ENCODE measurements around the gene ARFGEF2.
"Not testable (repeated sequence)": the region's sequence is repeated elsewhere in the genome, so short reads cannot be mapped to it uniquely, and the experiment has no call there.

Gene ARFGEF2

GRCh38 chr20:48930035-48930434 lies 8.5 kb downstream of the ARFGEF2 start:
- no peak for DNase-seq

DNA sequence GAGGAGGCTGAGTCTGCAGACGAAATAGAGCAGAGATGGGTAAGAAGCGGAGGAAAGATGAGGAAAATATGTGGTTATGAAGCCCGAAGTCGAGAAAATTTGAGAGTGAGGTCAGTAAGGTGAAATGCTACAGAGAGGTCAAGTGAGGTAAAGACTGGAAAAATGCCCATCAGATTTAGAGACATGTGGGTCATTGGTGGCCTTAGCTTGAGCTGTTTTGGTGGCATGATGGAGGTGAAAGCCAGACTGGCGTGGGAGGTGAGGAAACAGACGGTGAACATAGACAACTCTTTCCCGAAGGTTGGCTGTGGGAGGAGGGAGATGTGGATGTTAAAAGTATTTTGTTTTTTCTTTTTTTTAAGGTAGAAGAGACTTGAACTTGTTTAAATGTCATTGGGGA lies 9.4 kb downstream of the ARFGEF2 start:
- no peak for DNase-seq

- no peak for DNase-seq
Measured at GRCh38 chr20:48931527-48932374, 10.2 kb downstream of the ARFGEF2 start.

DNA sequence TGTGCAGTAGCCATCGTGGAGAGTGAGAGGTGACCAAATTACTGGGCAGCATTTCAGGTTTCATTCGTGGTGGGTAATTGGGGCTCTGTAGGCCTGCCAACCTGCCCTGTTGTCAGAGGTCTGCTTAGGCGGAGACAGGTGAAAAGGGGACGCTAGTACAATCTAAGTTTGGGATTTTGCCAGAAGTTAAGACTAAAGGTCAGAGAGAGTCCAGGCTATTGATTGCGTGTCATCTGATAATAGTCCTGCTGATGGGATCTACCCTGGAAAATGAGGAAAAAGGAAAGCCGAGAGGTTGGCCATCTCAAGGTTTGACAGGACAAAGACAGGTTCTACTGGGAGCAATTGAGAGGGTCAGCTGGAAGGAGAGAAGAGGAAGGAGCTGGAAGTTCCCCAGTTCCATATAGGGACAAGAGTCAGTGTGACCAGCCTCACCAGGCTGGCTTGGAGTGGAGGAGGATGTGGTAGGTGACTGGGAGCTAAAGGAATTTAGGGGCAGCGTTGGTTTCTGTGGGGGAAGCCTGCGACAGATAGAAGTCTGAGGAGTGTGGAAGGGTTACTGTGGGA lies 10.9 kb downstream of the ARFGEF2 start:
- DNase-seq, result no peak

DNA sequence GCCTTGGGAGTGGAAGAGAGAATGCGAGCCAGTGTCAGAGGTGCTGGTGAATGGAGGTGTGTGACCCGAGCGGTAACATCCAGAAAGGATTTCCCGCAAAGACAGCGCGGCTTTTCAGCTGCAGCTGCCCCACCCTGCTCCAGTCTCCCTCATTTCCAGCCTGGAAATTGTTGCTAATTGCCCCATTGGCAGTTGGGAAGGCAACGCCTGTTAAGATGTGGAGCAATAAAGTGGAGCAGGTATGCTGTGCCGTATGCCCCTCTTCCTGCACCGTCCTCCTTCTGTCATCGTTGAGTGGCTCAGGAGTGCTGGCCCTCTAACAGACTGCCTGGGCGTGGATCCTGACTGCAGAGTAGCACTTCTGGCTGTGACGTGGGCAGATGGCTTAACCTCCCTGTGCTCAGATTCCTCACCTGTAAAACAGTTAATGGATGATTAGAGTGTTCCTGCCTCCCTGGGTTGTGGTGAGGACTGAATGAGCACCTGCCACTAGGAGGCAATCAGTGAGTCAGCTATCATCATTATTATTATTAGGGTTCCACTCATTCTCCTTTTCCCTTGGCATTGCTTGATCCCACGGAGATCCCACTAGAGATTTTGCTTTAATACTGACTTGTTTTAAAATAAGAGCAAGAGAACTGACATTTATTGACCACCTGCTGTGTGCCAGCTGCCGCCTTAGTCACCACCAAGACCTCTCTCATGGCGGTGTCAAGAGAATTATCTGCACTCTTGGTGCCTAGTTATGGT lies 11.7 kb downstream of the ARFGEF2 start:
- peak; percentile 66 for DNase-seq

GRCh38 chr20:48934273-48934877 lies 12.9 kb downstream of the ARFGEF2 start:
- not testable (repeated sequence) for DNase-seq

DNA sequence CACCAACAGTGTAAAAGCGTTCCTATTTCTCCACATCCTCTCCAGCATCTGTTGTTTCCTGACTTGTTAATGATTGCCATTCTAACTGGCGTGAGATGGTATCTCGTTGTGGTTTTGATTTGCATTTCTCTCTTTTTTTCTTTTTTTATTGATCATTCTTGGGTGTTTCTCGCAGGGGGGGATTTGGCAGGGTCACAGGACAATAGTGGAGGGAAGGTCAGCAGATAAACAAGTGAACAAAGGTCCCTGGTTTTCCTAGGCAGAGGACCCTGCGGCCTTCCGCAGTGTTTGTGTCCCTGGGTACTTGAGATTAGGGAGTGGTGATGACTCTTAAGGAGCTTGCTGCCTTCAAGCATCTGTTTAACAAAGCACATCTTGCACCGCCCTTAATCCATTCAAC lies 13.5 kb downstream of the ARFGEF2 start:
- not testable (repeated sequence) for DNase-seq

DNA sequence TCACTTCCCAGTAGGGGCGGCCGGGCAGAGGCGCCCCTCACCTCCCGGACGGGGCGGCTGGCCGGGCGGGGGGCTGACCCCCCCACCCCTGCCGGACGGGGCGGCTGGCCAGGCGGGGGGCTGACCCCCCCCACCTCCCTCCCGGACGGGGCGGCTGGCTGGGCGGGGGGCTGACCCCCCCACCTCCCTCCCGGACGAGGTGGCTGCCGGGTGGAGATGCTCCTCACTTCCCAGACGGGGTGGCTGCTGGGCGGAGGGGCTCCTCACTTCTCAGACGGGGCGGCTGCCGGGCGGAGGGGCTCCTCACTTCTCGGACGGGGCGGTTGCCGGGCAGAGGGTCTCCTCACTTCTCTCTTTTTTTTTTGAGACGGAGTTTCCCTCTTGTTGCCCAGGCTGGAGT lies 14.7 kb downstream of the ARFGEF2 start:
- DNase-seq, result not testable (repeated sequence)

DNA sequence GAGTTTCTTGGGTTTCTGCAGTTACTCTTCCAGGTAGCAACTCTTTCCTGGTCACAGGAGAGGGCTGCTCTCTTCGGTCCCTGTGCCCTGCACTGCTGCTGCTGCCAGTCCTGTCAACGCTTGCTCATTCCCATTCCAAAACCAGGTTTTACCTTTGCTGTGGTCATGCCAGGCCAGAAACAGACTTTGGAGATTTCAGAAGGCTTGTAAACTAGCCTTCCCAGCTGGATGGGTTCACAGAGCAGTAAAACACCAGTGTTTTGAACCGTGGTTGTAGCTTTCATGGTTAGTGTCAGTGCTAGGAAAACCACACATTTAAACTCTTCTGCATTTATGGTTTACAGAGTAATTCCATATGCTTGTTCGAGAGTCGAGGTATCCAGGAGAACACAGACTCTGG lies 16.2 kb downstream of the ARFGEF2 start:
- DNase-seq, result no peak

- no peak for DNase-seq
Measured at GRCh38 chr20:48938670-48939069, 17.2 kb downstream of the ARFGEF2 start.

- no peak for DNase-seq
Measured at GRCh38 chr20:48940170-48940569, 18.7 kb downstream of the ARFGEF2 start.

DNA sequence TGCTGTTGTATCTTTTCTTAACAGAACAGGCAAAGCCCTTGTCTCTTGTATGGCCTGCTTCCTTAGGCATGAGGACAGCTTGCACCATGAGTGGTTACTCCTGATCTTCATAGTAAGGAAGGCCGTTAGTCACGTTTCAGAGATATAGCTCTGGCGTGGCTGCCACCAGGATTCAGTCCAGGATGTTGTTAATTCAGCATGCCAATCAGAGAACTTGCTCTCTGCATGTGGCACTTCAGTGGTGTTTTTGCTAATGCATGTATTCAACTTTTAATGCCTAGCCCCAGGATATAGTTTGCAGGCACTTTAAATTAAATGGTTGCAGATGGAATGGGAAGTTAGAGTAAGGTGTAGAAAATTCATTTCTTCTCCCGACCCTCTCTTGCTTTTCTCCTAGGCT lies 20.0 kb downstream of the ARFGEF2 start:
- DNase-seq, result no peak

DNA sequence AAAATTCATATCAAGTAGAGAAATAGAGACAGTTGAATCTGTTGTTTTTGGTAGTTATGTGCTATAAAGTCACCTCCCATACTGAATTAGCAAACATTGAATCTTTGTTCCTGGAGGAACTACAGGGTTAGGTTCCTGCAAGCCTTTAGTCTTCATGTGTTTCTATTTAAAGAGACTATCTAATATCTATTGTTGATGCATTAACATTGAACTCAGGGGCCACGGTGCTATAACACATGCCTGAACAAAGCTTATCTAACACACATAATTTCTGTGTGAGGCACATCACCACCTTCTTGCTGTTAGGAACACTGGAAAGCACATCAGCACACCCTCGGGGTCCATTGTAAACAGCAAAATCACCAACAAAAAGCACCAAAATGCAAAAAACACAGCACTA lies 21.2 kb downstream of the ARFGEF2 start:
- DNase-seq, result no peak

DNA sequence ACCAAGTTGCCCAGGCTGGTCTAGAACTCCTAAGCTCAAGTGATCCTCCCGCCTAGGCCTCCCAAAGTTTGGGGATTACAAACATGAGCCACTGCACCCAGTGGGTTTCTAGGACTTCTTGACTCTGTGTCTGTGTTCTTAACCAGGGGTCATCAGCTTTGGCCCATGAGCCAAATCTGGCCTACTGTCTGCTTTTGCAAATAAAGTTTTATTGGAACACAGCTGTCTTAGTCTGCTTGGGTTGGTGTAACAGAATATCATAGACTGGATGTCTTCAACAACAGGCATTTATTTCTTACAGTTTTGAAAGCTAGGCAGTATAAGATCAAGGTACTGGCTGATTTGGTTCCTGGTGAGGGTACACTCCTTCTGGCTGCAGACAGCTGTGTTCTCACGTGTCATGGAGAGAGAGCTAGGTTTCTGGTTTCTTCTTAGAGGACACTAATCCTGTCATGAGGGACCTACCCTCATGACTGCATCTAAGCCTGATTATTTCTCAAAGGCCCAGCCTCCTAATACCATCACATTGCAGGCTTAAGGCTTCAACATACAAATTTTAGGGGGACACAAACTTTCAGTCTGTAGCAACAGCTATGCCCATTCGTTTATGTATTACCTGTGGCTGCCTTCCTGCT lies 23.3 kb downstream of the ARFGEF2 start:
- DNase-seq, result no peak

DNA sequence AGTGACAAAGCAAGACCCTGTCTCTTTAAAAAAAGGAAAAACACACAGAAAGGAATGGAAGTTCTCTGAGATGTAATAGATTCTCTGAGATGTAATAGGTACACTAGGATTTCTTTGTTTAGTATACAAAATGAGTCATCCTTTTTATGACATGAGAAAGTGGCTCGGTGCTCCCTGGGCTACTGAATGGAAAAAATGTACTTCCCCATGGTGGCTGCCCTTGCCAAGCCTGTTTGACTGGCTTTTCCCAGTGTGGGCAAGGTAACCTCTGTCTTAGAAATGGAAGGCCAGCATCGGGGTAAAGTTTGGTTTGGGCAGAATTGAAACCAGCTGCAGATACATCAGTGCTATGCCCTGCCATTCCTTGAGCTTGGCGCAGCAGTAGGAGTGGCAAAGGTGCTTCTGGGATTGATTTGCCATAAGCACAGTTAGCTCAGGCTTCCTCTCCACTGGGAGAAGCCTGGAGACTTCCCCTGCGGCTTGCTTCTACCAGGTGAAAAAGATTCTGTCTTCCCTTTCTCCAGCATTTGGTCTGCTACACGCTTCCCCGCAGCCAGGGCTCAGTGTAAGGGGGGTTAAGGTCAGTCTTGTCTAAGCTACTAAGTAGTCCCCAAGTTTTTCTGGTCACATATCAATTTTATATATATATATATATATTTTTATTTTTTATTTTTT lies 24.5 kb downstream of the ARFGEF2 start:
- no peak for DNase-seq

DNA sequence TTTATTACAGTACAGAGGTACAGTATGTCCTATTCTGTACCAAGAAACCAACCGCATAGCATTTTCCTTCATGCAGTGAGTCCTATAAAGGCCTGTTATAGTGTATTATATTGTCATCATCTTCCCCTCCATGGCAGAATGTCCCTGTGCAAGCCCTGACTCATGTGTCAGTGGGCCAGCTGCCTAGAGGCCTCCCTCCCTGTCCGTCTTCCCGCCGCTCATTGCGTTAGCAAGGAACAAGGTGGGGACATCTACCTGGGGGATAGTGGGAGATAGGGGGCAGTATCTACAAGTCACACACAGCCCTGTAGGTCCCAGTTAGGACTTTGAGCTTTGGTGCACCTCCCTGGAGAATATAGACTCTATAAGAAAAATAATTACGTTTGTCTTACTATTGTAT lies 27.1 kb downstream of the ARFGEF2 start:
- DNase-seq, result no peak

DNA sequence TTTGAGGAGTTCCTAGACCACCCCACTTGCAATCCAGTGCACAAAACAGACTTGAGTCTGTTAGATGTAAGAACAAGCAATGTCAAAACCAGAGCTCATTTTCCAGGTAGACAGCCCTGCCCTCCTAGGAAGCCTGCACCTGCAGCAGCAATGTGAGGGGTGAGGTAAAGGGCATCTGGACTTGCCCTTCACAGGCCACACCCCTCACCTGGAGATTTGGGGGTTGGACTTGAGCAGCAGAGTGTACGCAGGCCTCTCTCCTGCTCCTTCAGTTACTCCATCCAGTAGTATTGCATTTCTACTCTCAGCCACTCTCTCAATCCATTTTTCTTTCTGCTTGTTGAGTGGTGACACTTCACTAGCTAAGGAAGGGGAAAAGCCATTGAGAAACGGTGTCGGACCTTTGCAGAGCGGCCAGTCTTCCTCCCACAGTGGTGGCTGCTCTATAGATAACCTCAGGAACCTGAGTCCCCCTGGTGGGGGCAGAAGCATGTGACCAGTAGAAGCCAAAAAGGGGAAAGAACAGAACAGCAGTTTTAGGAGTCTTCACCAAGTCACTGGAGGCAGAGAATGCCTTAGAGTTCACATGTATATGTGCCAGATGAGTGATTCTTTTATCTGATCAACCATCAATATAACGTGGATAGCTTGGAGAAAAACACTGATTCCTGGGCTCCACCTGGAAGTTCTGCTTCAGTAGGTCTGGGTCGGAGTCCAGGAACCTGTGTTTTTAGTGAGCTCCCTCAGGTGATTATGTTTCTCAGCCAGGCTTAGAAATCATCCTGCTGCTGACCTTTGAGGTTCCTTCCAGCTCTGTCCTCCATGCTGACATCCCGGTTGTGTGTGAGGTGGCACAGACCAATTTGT lies 28.0 kb downstream of the ARFGEF2 start:
- no peak for DNase-seq

GRCh38 chr20:48951041-48951440 lies 29.5 kb downstream of the ARFGEF2 start:
- no peak for DNase-seq

- no peak for DNase-seq
Measured at GRCh38 chr20:48951646-48952045, 30.1 kb downstream of the ARFGEF2 start.

GRCh38 chr20:48952656-48953055 lies 31.1 kb downstream of the ARFGEF2 start:
- DNase-seq, result no peak

GRCh38 chr20:48953653-48954052 lies 32.1 kb downstream of the ARFGEF2 start:
- no peak for DNase-seq
